Astrocyte (in vitro differentiated cells and primary cell): ENCODE measurements around the gene XXYLT1.
"Not testable (repeated sequence)": the region's sequence is repeated elsewhere in the genome, so short reads cannot be mapped to it uniquely, and the experiment has no call there.

Source experiments
- EZH2 ChIP-seq: IDR thresholded peaks from 2 replicates; pipeline ENCODE4 v1.6.1; 2012; ENCODE audit warnings: mild to moderate bottlenecking, low read length, inconsistent platforms; ENCODE audit not compliant: insufficient read depth
- TF ChIP-seq, protein P1 (sequence below): IDR thresholded peaks from 2 replicates; pipeline ENCODE4 v1.5.1; 2011; ENCODE audit warnings: low read depth, mild to moderate bottlenecking, inconsistent platforms, low read length, moderate library complexity; ENCODE audit not compliant: insufficient read depth

DNA sequence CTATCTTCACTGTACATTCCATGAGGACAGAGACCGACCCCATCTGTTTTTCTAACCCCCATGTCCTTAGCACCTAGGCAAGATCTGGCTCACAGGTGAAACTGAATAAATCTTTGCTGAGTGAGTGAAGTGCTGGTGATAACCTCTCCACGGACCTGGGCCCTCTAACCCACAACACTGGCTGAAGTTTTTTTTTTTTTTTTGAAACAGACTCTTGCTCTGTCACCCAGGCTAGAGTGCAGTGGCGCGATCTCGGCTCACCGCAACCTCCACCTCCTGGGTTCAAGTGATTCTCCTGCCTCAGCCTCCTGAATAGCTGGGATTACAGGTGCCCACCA, 84.3 kb downstream of the XXYLT1 start:
- TF ChIP-seq, protein P1, sequence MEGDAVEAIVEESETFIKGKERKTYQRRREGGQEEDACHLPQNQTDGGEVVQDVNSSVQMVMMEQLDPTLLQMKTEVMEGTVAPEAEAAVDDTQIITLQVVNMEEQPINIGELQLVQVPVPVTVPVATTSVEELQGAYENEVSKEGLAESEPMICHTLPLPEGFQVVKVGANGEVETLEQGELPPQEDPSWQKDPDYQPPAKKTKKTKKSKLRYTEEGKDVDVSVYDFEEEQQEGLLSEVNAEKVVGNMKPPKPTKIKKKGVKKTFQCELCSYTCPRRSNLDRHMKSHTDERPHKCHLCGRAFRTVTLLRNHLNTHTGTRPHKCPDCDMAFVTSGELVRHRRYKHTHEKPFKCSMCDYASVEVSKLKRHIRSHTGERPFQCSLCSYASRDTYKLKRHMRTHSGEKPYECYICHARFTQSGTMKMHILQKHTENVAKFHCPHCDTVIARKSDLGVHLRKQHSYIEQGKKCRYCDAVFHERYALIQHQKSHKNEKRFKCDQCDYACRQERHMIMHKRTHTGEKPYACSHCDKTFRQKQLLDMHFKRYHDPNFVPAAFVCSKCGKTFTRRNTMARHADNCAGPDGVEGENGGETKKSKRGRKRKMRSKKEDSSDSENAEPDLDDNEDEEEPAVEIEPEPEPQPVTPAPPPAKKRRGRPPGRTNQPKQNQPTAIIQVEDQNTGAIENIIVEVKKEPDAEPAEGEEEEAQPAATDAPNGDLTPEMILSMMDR: not testable (repeated sequence)
- TF ChIP-seq EZH2: not testable (repeated sequence)
